K562 (cell line): ENCODE results near the gene C1orf167. TPM values are rescaled to one million over a fixed set of nuclear protein-coding genes. Genes with fewer than 3 reads are reported as not detected.

ENCODE experiments used
- REST ChIP-seq, 2 experiments: fragments of 450-650 bp; formaldehyde crosslinking in 1 of 2; IDR thresholded peaks; 2 replicates each; pipeline versions ENCODE4 v1.4.0 to v1.6.1; 2014 to 2020; ENCODE audit warnings: mild to moderate bottlenecking in 2 of 2, borderline replicate concordance in 1 of 2, low read depth in 1 of 2
- polyA plus RNA-seq, 8 experiments: library from polyadenylated mRNA; depleted of rRNA in 4 of 8; stranded (reverse) in 5 of 8; unstranded in 3 of 8; fragments of >200 nt; fragmentation: Nextera tagmentation in 2 of 8; fragmentation: Illumina TruSeq in 1 of 8; extraction: Ambion mirVana in 2 of 8; extraction: Trizol in 1 of 8; gene quantifications; 2 replicates each; pipeline versions ENCODE4 v1.2.1 to v1.2.3, GENCODE V29; 2011 to 2014; ENCODE audit warnings: inconsistent platforms in 1 of 8, missing spikeins in 1 of 8
- total RNA-seq, 7 experiments: library from RNA; depleted of rRNA in 6 of 7; stranded (reverse); fragments of >200 nt in 6 of 7; fragmentation: Illumina TruSeq in 2 of 7; extraction: Trizol in 2 of 7; gene quantifications; 2 replicates each; pipeline versions ENCODE4 v1.2.1 to v1.2.3, GENCODE V29; 2011 to 2021; ENCODE audit warnings: low replicate concordance in 1 of 7

Gene C1orf167
- total and polyA plus RNA-seq, 9 of the 15 experiments (the other 6 are each of a cell fraction or from before 2014, with no cell fraction given) = 0.22 to 0.86 (median 0.31) TPM; not detected in 2

GRCh38 chr1:11802616-11802972 is 40.6 kb downstream of the C1orf167 start (continued):
- TF ChIP-seq REST (IDR thresholded peaks at IDR 0.05; ENCODE audit: borderline replicate concordance) (no peak), REST (CRISPR knock-in tag; IDR thresholded peaks at IDR 0.05; ENCODE audit: low read depth) (no peak)
